H9 (cell line): ENCODE data around the gene CDH23. TPM values are rescaled to one million over a fixed set of nuclear protein-coding genes. Genes with fewer than 3 reads are reported as not detected.

Experiments
- DNase-seq: peaks from one replicate; pipeline ENCODE4 v3.0.0-alpha.2; 2017
- H2AFZ ChIP-seq: one replicate; pipeline ENCODE4 v1.6.1; 2013; ENCODE audit warnings: mild to moderate bottlenecking, low read length, control low read depth, moderate library complexity
- H2AK5ac ChIP-seq: 2 replicates; pipeline ENCODE4 v1.6.1; 2013; ENCODE audit warnings: low read length, control low read depth, mixed read lengths; ENCODE audit not compliant: insufficient read length
- H2BK120ac ChIP-seq: one replicate; pipeline ENCODE4 v1.6.1; 2013; ENCODE audit warnings: low read depth, mild to moderate bottlenecking, low read length, control low read depth, inconsistent platforms; ENCODE audit not compliant: poor library complexity, severe bottlenecking
- H2BK12ac ChIP-seq: 2 replicates; pipeline ENCODE4 v1.6.1; 2013; ENCODE audit warnings: low read length, control low read depth, mixed read lengths, low read depth; ENCODE audit not compliant: insufficient read length
- H2BK15ac ChIP-seq: 2 replicates; pipeline ENCODE4 v1.6.1; 2013; ENCODE audit warnings: low read depth, low read length, control low read depth
- H2BK20ac ChIP-seq: one replicate; pipeline ENCODE4 v1.6.1; 2013; ENCODE audit warnings: low read depth, mild to moderate bottlenecking, low read length, control low read depth, inconsistent platforms; ENCODE audit not compliant: poor library complexity, severe bottlenecking
- H2BK5ac ChIP-seq: 2 replicates; pipeline ENCODE4 v1.6.1; 2013; ENCODE audit warnings: low read length, control low read depth, mixed read lengths; ENCODE audit not compliant: insufficient read length
- H3K14ac ChIP-seq: 2 replicates; pipeline ENCODE4 v1.6.1; 2013; ENCODE audit warnings: low read length, control low read depth; ENCODE audit not compliant: insufficient read depth
- H3K18ac ChIP-seq: 2 replicates; pipeline ENCODE4 v1.6.1; 2013; ENCODE audit warnings: low read depth, mild to moderate bottlenecking, mixed read lengths, low read length, control low read depth; ENCODE audit not compliant: insufficient read length
- H3K23ac ChIP-seq: 2 replicates; pipeline ENCODE4 v1.6.1; 2013; ENCODE audit warnings: low read length, control low read depth, mixed read lengths, low read depth; ENCODE audit not compliant: insufficient read length
- H3K23me2 ChIP-seq: 2 replicates; pipeline ENCODE4 v1.6.1; 2013; ENCODE audit warnings: low read depth, mild to moderate bottlenecking, mixed read lengths, low read length, control low read depth; ENCODE audit not compliant: insufficient read length, poor library complexity, severe bottlenecking
- H3K27ac ChIP-seq: 2 replicates; pipeline ENCODE4 v1.5.1; 2013; ENCODE audit warnings: low read length, control low read depth, mixed read lengths, low read depth; ENCODE audit not compliant: insufficient read length
- H3K27me3 ChIP-seq: 2 replicates; pipeline ENCODE4 v1.6.1; 2013; ENCODE audit warnings: low read length, control low read depth, inconsistent platforms; ENCODE audit not compliant: insufficient read depth
- H3K4ac ChIP-seq: 2 replicates; pipeline ENCODE4 v1.6.1; 2013; ENCODE audit warnings: low read depth, mild to moderate bottlenecking, control low read depth, inconsistent platforms, low read length, moderate library complexity
- H3K4me1 ChIP-seq: 2 replicates; pipeline ENCODE4 v1.6.1; 2013; ENCODE audit warnings: low read length, control low read depth, inconsistent platforms; ENCODE audit not compliant: insufficient read depth
- H3K4me2 ChIP-seq: 2 replicates; pipeline ENCODE4 v1.6.1; 2013; ENCODE audit warnings: low read length, control low read depth, mixed read lengths; ENCODE audit not compliant: insufficient read length, insufficient read depth
- H3K56ac ChIP-seq: 2 replicates; pipeline ENCODE4 v1.6.1; 2013; ENCODE audit warnings: low read depth, mild to moderate bottlenecking, mixed read lengths, low read length, control low read depth; ENCODE audit not compliant: insufficient read length
- H3K79me1 ChIP-seq: 2 replicates; pipeline ENCODE4 v1.6.1; 2013; ENCODE audit warnings: low read depth, mild to moderate bottlenecking, moderate library complexity, low read length, control low read depth, inconsistent platforms; ENCODE audit not compliant: insufficient read depth, poor library complexity, severe bottlenecking
- H3K79me2 ChIP-seq: 2 replicates; pipeline ENCODE4 v1.6.1; 2013; ENCODE audit warnings: low read length, control low read depth, inconsistent platforms; ENCODE audit not compliant: insufficient read depth
- H3K9ac ChIP-seq: 2 replicates; pipeline ENCODE4 v1.6.1; 2013; ENCODE audit warnings: low read length, control low read depth, mixed read lengths; ENCODE audit not compliant: insufficient read length; ENCODE audit errors: extremely low read depth
- H3K9me3 ChIP-seq: one replicate; pipeline ENCODE4 v1.6.1; 2013; ENCODE audit warnings: low read depth, low read length, inconsistent platforms; ENCODE audit not compliant: control insufficient read depth
- H3T11ph ChIP-seq: one replicate; pipeline ENCODE4 v1.6.1; 2013; ENCODE audit warnings: mild to moderate bottlenecking, low read length, control low read depth, inconsistent platforms
- H4K20me1 ChIP-seq: one replicate; pipeline ENCODE4 v1.6.1; 2013; ENCODE audit not compliant: control insufficient read depth, insufficient read length, insufficient read depth
- H4K5ac ChIP-seq: 2 replicates; pipeline ENCODE4 v1.6.1; 2013; ENCODE audit warnings: low read depth, mild to moderate bottlenecking, mixed read lengths, low read length, control low read depth; ENCODE audit not compliant: insufficient read length
- H4K8ac ChIP-seq: replicated peaks from 2 replicates; pipeline ENCODE4 v1.6.1; 2013; ENCODE audit warnings: low read length, control low read depth, mixed read lengths, low read depth; ENCODE audit not compliant: insufficient read length
- H4K91ac ChIP-seq: 2 replicates; pipeline ENCODE4 v1.6.1; 2013; ENCODE audit warnings: low read depth, mild to moderate bottlenecking, moderate library complexity, mixed read lengths, low read length, control low read depth; ENCODE audit not compliant: insufficient read length
- H3K27ac Mint-ChIP-seq, 3 experiments: 2 replicates in 2 of 3; 3 replicates in 1 of 3; pipeline ENCODE4 v1.8.0; 2020 to 2021; ENCODE audit warnings: mixed read lengths in 3 of 3, mild to moderate bottlenecking in 1 of 3, moderate library complexity in 1 of 3
- H3K27me3 Mint-ChIP-seq: 2 replicates; pipeline ENCODE4 v1.8.0; 2021; ENCODE audit warnings: low read depth, mild to moderate bottlenecking, moderate library complexity, mixed read lengths
- H3K36me3 Mint-ChIP-seq, 3 experiments: 2 replicates in 2 of 3; 3 replicates in 1 of 3; pipeline ENCODE4 v1.8.0; 2020 to 2021; ENCODE audit warnings: low read depth in 3 of 3, mixed read lengths in 3 of 3; ENCODE audit not compliant: insufficient read depth in 1 of 3
- H3K4me1 Mint-ChIP-seq, 2 experiments: 2 replicates each; pipeline ENCODE4 v1.8.0; 2020; ENCODE audit warnings: mixed read lengths in 2 of 2
- H3K4me3 Mint-ChIP-seq, 2 experiments: 2 replicates in 1 of 2; 3 replicates in 1 of 2; pipeline ENCODE4 v1.8.0; 2020 to 2021; ENCODE audit warnings: mild to moderate bottlenecking in 2 of 2, mixed read lengths in 2 of 2, moderate library complexity in 1 of 2
- H3K9me3 Mint-ChIP-seq, 2 experiments: 2 replicates in 1 of 2; 3 replicates in 1 of 2; pipeline ENCODE4 v1.8.0; 2020; ENCODE audit warnings: mild to moderate bottlenecking in 2 of 2, mixed read lengths in 2 of 2, moderate library complexity in 1 of 2
- CTCF ChIP-seq: fragments of 200-600 bp; sonication (generic); conservative IDR thresholded peaks from 3 replicates; pipeline ENCODE4 v1.8.0; 2021; ENCODE audit warnings: antibody characterized with exemption, mild to moderate bottlenecking
- whole genome bisulfite sequencing: extraction: QIAGEN DNeasy Blood & Tissue Kit; methylation state at CpG from one replicate; pipeline ENCODE4 v1.1.7; 2013; ENCODE audit warnings: missing lambda C conversion rate, low lambda C conversion rate, mixed read lengths; ENCODE audit not compliant: insufficient read length; ENCODE audit errors: extremely low coverage; 5-methylcytosine and 5-hydroxymethylcytosine counted together
- total RNA-seq: library from RNA; stranded (reverse); gene quantifications from 2 replicates; pipeline ENCODE4 v1.2.1, GENCODE V29; 2021

Gene CDH23
- total RNA-seq, 1 experiment from 2014 or later, result 2.1 TPM

- Histone ChIP-seq H2BK5ac (no peak overlapping the region), H3K56ac (no peak overlapping the region), H4K8ac (no peak overlapping the region), H2BK15ac (no peak overlapping the region), H3K9me3 (no peaks in the 10 kb centered on the region), H4K20me1 (no peaks in the 10 kb centered on the region), H3T11ph (no peak overlapping the region), H3K23me2 (no peaks in the 10 kb centered on the region), H3K27ac (no peak overlapping the region), H2BK120ac (no peak overlapping the region), H4K5ac (no peak overlapping the region), H3K23ac (no peak overlapping the region), H3K79me1 (no peaks in the 10 kb centered on the region), H3K4me1 (no peaks in the 10 kb centered on the region), H4K91ac (no peak overlapping the region), H3K18ac (no peak overlapping the region), H2BK12ac (no peak overlapping the region), H3K4me2 (no peak overlapping the region), H3K27me3 (no peaks in the 10 kb centered on the region; the same call in 1 of the 2 replicates), H3K14ac (no peak overlapping the region), H2BK20ac (no peak overlapping the region), H2AK5ac (no peak overlapping the region), H3K79me2 (no peaks in the 10 kb centered on the region), H2AFZ (no peak overlapping the region), H3K9ac (no peak overlapping the region), H3K4ac (no peak overlapping the region)
- Mint-ChIP-seq H3K27me3 (peaks cover 65% of the 10 kb centered on the region), H3K4me3 (no peak overlapping the region), H3K4me1 (peaks cover 5 to 9% of the 10 kb centered on the region in 2 experiments), H3K9me3 (no peaks in the 10 kb centered on the region), H3K27ac (no peak overlapping the region), H3K36me3 (no peaks in the 10 kb centered on the region)
- WGBS, result no CpG with 5 or more reads among the region's 10 CpGs
- no peak for TF ChIP-seq CTCF
- peak; percentile 19 for DNase-seq
These were observed 6.3 kb upstream of the CDH23 start for GRCh38 chr10:71390461-71390835.
